OCI-LY3 (cell line): ENCODE results near the gene CAT.
A peak's percentile ranks its signal among the peaks of the same experiment; 100 is the strongest.

Source experiments
- H2AFZ ChIP-seq: fragments of 200-600, 300-600 bp; shearing (Covaris generic); 2 replicates; pipeline ENCODE4 v1.6.0; 2014; ENCODE audit warnings: antibody characterized with exemption, low read depth, low read length
- H3K27ac ChIP-seq: fragments of 200-600, 300-600 bp; sonication (generic); 2 replicates; pipeline ENCODE4 v1.5.1; 2014; ENCODE audit warnings: mild to moderate bottlenecking, low read length, moderate library complexity, mixed read lengths
- H3K27me3 ChIP-seq: fragments of 200-600, 300-600 bp; sonication (generic); 2 replicates; pipeline ENCODE4 v1.6.1; 2014; ENCODE audit warnings: low read depth, low read length, mixed read lengths
- H3K36me3 ChIP-seq: fragments of 200-600, 300-600 bp; sonication (generic); replicated peaks from 2 replicates; pipeline ENCODE3; 2014; ENCODE audit warnings: low read depth, low read length, mixed read lengths
- H3K4me1 ChIP-seq: fragments of 300-600, 200-600 bp; sonication (generic); 2 replicates; pipeline ENCODE4 v1.6.1; 2014; ENCODE audit warnings: low read length, mixed read lengths
- H3K4me2 ChIP-seq: fragments of 200-600, 300-600 bp; sonication (generic); 2 replicates; pipeline ENCODE4 v1.6.1; 2014; ENCODE audit warnings: low read length, mixed read lengths
- H3K4me3 ChIP-seq: fragments of 300-600, 200-600 bp; sonication (generic); 2 replicates; pipeline ENCODE4 v1.5.1; 2014; ENCODE audit warnings: antibody characterized with exemption, mild to moderate bottlenecking, low read length, moderate library complexity
- H3K79me2 ChIP-seq: fragments of 300-600, 200-600 bp; shearing (Covaris generic); 2 replicates; pipeline ENCODE4 v1.6.1; 2014; ENCODE audit warnings: mild to moderate bottlenecking, low read length, mixed read lengths
- H3K9ac ChIP-seq: fragments of 300-600, 200-600 bp; shearing (Covaris generic); 2 replicates; pipeline ENCODE4 v1.6.0; 2014; ENCODE audit warnings: mild to moderate bottlenecking, low read length, moderate library complexity
- H3K9me3 ChIP-seq: fragments of 200-600, 300-600 bp; shearing (Covaris generic); 2 replicates; pipeline ENCODE4 v1.6.1; 2014; ENCODE audit warnings: low read length, mixed read lengths; ENCODE audit not compliant: insufficient read depth
- H4K20me1 ChIP-seq: fragments of 200-600, 300-600 bp; sonication (generic); 2 replicates; pipeline ENCODE4 v1.6.1; 2016; ENCODE audit warnings: low read length, mixed read lengths; ENCODE audit not compliant: insufficient read depth
- CTCF ChIP-seq: fragments of 200-600, 300-600 bp; sonication (generic); IDR thresholded peaks from 2 replicates; pipeline ENCODE4 v1.5.1; 2014; ENCODE audit warnings: antibody characterized with exemption, low read length, low read depth
- EZH2phosphoT487 ChIP-seq: fragments of 200-600 bp; shearing (Covaris generic); IDR thresholded peaks from 2 replicates; pipeline ENCODE4 v1.6.1; 2018; ENCODE audit warnings: antibody characterized with exemption, mixed run types, low read depth

The CAT gene

GRCh38 chr11:34405079-34405858 is 33.5 kb upstream of the CAT start:
- Histone ChIP-seq H2AFZ (peak overlapping the region; percentile 68), H3K4me1 (peaks cover 17% of the 10 kb centered on the region), H3K27me3 (peaks cover 50% of the 10 kb centered on the region), H4K20me1 (no peaks in the 10 kb centered on the region), H3K4me2 (peak overlapping the region; percentile 76), H3K9me3 (no peaks in the 10 kb centered on the region), H3K27ac (no peak overlapping the region), H3K36me3 (no peaks in the 10 kb centered on the region), H3K9ac (no peak overlapping the region), H3K79me2 (no peaks in the 10 kb centered on the region), H3K4me3 (peak overlapping the region; percentile 68)
- TF ChIP-seq EZH2phosphoT487 (no peak), CTCF (no peak)

GRCh38 chr11:34406413-34406812 is 32.3 kb upstream of the CAT start:
- no peak overlapping the region for H3K4me2 ChIP-seq
- no peaks in the 10 kb centered on the region for H3K9me3 ChIP-seq
- no peaks in the 10 kb centered on the region for H3K79me2 ChIP-seq
- no peak overlapping the region for H2AFZ ChIP-seq
- no peak overlapping the region for H3K4me3 ChIP-seq
- H3K27me3 ChIP-seq: peaks cover 50% of the 10 kb centered on the region
- H4K20me1 ChIP-seq: no peaks in the 10 kb centered on the region
- H3K27ac ChIP-seq: no peak overlapping the region
- H3K36me3 ChIP-seq: no peaks in the 10 kb centered on the region
- no peak overlapping the region for H3K9ac ChIP-seq
- H3K4me1 ChIP-seq: peaks cover 17% of the 10 kb centered on the region
- TF ChIP-seq EZH2phosphoT487 (no peak), CTCF (no peak)

GRCh38 chr11:34407121-34407813 is 31.5 kb upstream of the CAT start:
- no peaks in the 10 kb centered on the region for H3K9me3 ChIP-seq
- H3K27ac ChIP-seq: no peak overlapping the region
- no peaks in the 10 kb centered on the region for H3K79me2 ChIP-seq
- no peak for TF ChIP-seq EZH2phosphoT487
- TF ChIP-seq CTCF: no peak
- H3K36me3 ChIP-seq: no peaks in the 10 kb centered on the region
- H3K4me3 ChIP-seq: no peak overlapping the region
- H4K20me1 ChIP-seq: no peaks in the 10 kb centered on the region
- H2AFZ ChIP-seq: no peak overlapping the region
- peaks cover 17% of the 10 kb centered on the region for H3K4me1 ChIP-seq
- H3K9ac ChIP-seq: no peak overlapping the region
- H3K4me2 ChIP-seq: no peak overlapping the region
- peaks cover 50% of the 10 kb centered on the region for H3K27me3 ChIP-seq

GRCh38 chr11:34408580-34409172 is 30.1 kb upstream of the CAT start:
- peaks cover 41% of the 10 kb centered on the region for H3K27me3 ChIP-seq
- H3K4me1 ChIP-seq: peaks cover 17% of the 10 kb centered on the region
- peaks cover 8% of the 10 kb centered on the region; the same call in 1 of the 2 replicates for H3K9me3 ChIP-seq
- no peak overlapping the region for H3K4me2 ChIP-seq
- no peak for TF ChIP-seq CTCF
- no peak for TF ChIP-seq EZH2phosphoT487
- H3K36me3 ChIP-seq: no peaks in the 10 kb centered on the region
- H3K9ac ChIP-seq: no peak overlapping the region
- no peak overlapping the region for H3K27ac ChIP-seq
- no peak overlapping the region for H2AFZ ChIP-seq
- no peaks in the 10 kb centered on the region for H4K20me1 ChIP-seq
- no peak overlapping the region for H3K4me3 ChIP-seq
- H3K79me2 ChIP-seq: no peaks in the 10 kb centered on the region
